CD4-positive, CD25-positive, alpha-beta regulatory T cell (primary cell): Measurements from ENCODE around the gene MAGI2. TPM values are rescaled to one million over a fixed set of nuclear protein-coding genes. Genes with fewer than 3 reads are reported as not detected.
"Not testable (repeated sequence)": the region's sequence is repeated elsewhere in the genome, so short reads cannot be mapped to it uniquely, and the experiment has no call there.

Experiments used
- ATAC-seq, 2 donors: fragments of 150-1000 bp; cut with Tn5 transposase; one replicate each; pipeline ENCODE4 v1.10.0; 2021; ENCODE audit warnings: low read depth in 2 of 2, moderate number of reproducible peaks in 2 of 2, moderate library complexity in 1 of 2
- DNase-seq, 3 donors: peaks; one replicate each; pipeline versions ENCODE4 v3.0.0 to v3.0.0-alpha.2; 2012 to 2022; ENCODE audit warnings: mixed read lengths in 1 of 3
- H3K27ac ChIP-seq: one replicate; pipeline ENCODE4 v1.7.0; 2013; ENCODE audit warnings: mild to moderate bottlenecking, low read length; ENCODE audit not compliant: insufficient read depth, poor library complexity, severe bottlenecking
- H3K27me3 ChIP-seq: one replicate; pipeline ENCODE4 v1.7.0; 2013; ENCODE audit warnings: low read length; ENCODE audit not compliant: control insufficient read depth, insufficient read depth
- H3K36me3 ChIP-seq: one replicate; pipeline ENCODE4 v1.7.0; 2013; ENCODE audit warnings: mild to moderate bottlenecking, low read length, moderate library complexity; ENCODE audit not compliant: control insufficient read depth, insufficient read depth
- H3K4me1 ChIP-seq: 2 replicates; pipeline ENCODE4 v1.7.0; 2013; ENCODE audit warnings: mild to moderate bottlenecking, low read length; ENCODE audit not compliant: insufficient read depth, control insufficient read depth, poor library complexity, severe bottlenecking
- H3K4me3 ChIP-seq: one replicate; pipeline ENCODE4 v1.7.0; 2013; ENCODE audit warnings: low read depth, mild to moderate bottlenecking, low read length, moderate library complexity
- H3K9me3 ChIP-seq, 2 experiments: 1 replicate in 1 of 2; 2 replicates in 1 of 2; pipeline ENCODE4 v1.7.0; 2013; ENCODE audit warnings: low read length in 2 of 2, mild to moderate bottlenecking in 1 of 2, moderate library complexity in 1 of 2; ENCODE audit not compliant: control insufficient read depth in 2 of 2
- H3K27ac Mint-ChIP-seq, 3 donors: one replicate each; pipeline ENCODE4 v1.8.0; 2020 to 2022; ENCODE audit warnings: mild to moderate bottlenecking in 3 of 3, mixed read lengths in 3 of 3, moderate library complexity in 2 of 3
- H3K27me3 Mint-ChIP-seq: one replicate; pipeline ENCODE4 v1.8.0; 2022; ENCODE audit warnings: mild to moderate bottlenecking, mixed read lengths
- H3K36me3 Mint-ChIP-seq: one replicate; pipeline ENCODE4 v1.8.0; 2020; ENCODE audit warnings: mixed read lengths
- H3K4me1 Mint-ChIP-seq, 4 donors: one replicate each; pipeline ENCODE4 v1.8.0; 2020 to 2022; ENCODE audit warnings: mixed read lengths in 4 of 4, mild to moderate bottlenecking in 1 of 4
- H3K4me3 Mint-ChIP-seq, 4 donors: one replicate each; pipeline ENCODE4 v1.8.0; 2020 to 2022; ENCODE audit warnings: mild to moderate bottlenecking in 4 of 4, mixed read lengths in 4 of 4, moderate library complexity in 3 of 4
- H3K9me3 Mint-ChIP-seq, 7 donors: one replicate each; pipeline ENCODE4 v1.8.0; 2020 to 2022; ENCODE audit warnings: mixed read lengths in 7 of 7, mild to moderate bottlenecking in 3 of 7, moderate library complexity in 2 of 7
- polyA plus RNA-seq, 4 donors: library from polyadenylated mRNA; unstranded; fragments of 300-500 nt; fragmentation: Illumina TruSeq; gene quantifications; one replicate each; pipeline ENCODE4 v1.2.3, GENCODE V29; 2021
- total RNA-seq: library from RNA; stranded (reverse); gene quantifications from one replicate; pipeline ENCODE4 v1.2.3, GENCODE V29; 2022

Gene MAGI2
- total and polyA plus RNA-seq, 5 donors from 2014 or later, result not detected

GRCh38 chr7:78296644-78297371 lies 1156.7 kb downstream of the MAGI2 start:
- H3K27me3 Mint-ChIP-seq, result no peaks in the 10 kb centered on the region
- no peak for ATAC-seq
- no peak overlapping the region for H3K27ac Mint-ChIP-seq

DNA sequence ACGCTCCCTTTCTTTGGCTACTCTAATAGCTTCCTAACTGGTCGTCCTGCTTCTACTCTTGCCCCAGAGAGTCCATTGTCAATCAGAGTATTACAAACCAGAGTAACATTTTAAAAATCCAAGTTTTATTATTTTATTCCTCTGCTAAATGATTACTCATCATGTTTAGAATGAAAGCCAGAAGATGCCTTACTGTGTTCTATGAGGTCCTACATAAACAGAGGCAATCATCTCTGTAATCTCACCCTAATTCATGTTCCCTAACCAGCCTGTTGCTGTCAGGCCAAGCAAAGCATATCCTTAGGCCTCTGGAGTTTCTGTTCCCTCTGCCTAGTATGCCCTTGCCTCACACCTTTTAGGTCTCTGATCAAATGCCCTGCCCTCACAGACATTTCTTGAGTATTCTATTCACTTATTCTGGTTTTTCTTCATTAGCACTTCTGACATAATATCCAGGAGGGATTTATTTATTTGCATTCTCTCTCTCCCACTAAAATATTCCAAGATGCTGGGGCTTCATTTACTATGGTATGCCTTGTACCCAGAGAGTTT lies 1157.3 kb downstream of the MAGI2 start:
- Histone ChIP-seq H3K9me3 (no peaks in the 10 kb centered on the region), H3K36me3 (no peaks in the 10 kb centered on the region), H3K27ac (no peak overlapping the region), H3K4me1 (no peaks in the 10 kb centered on the region), H3K27me3 (no peaks in the 10 kb centered on the region), H3K4me3 (no peak overlapping the region)
- Mint-ChIP-seq H3K27ac (no peak overlapping the region), H3K4me1 (no peaks in the 10 kb centered on the region), H3K27me3 (no peaks in the 10 kb centered on the region), H3K36me3 (no peaks in the 10 kb centered on the region), H3K4me3 (no peak overlapping the region), H3K9me3 (peaks cover 0 to under 1% (median 0%) of the 10 kb centered on the region in 7 donors)
- DNase-seq, result no peak
- ATAC-seq, result no peak

More at GRCh38 chr7:78296644-78297371, 1156.7 kb downstream of the MAGI2 start:
- H3K9me3 Mint-ChIP-seq, result no peaks in the 10 kb centered on the region
- Histone ChIP-seq H3K9me3 (no peaks in the 10 kb centered on the region), H3K4me1 (no peaks in the 10 kb centered on the region), H3K36me3 (no peaks in the 10 kb centered on the region), H3K27ac (no peak overlapping the region), H3K4me3 (no peak overlapping the region), H3K27me3 (no peaks in the 10 kb centered on the region)
- no peak overlapping the region for H3K4me3 Mint-ChIP-seq
- no peaks in the 10 kb centered on the region for H3K36me3 Mint-ChIP-seq
- no peaks in the 10 kb centered on the region for H3K4me1 Mint-ChIP-seq
- DNase-seq, result no peak

- H3K36me3 Mint-ChIP-seq, H3K4me3 ChIP-seq, H3K27ac Mint-ChIP-seq, H3K27me3 Mint-ChIP-seq, H3K4me1 ChIP-seq, H3K36me3 ChIP-seq, H3K9me3 Mint-ChIP-seq, H3K4me3 Mint-ChIP-seq, H3K4me1 Mint-ChIP-seq, H3K27ac ChIP-seq, DNase-seq, ATAC-seq, H3K9me3 ChIP-seq, H3K27me3 ChIP-seq: not testable (repeated sequence)
Measured at GRCh38 chr7:78289471-78289870, 1164.0 kb downstream of the MAGI2 start.

GRCh38 chr7:78284945-78285344 lies 1168.5 kb downstream of the MAGI2 start:
- Histone ChIP-seq H3K9me3 (no peaks in the 10 kb centered on the region), H3K4me1 (no peaks in the 10 kb centered on the region), H3K36me3 (no peaks in the 10 kb centered on the region), H3K27me3 (no peaks in the 10 kb centered on the region), H3K27ac (no peak overlapping the region), H3K4me3 (no peak overlapping the region)
- H3K27ac Mint-ChIP-seq, result no peak overlapping the region
- H3K27me3 Mint-ChIP-seq, result peaks cover 16% of the 10 kb centered on the region
- H3K9me3 Mint-ChIP-seq, result peaks cover 0 to 3% (median 0%) of the 10 kb centered on the region in 7 donors
- ATAC-seq, result no peak
- no peak overlapping the region for H3K4me3 Mint-ChIP-seq
- H3K4me1 Mint-ChIP-seq, result no peaks in the 10 kb centered on the region
- no peaks in the 10 kb centered on the region for H3K36me3 Mint-ChIP-seq
- DNase-seq, result no peak

DNA sequence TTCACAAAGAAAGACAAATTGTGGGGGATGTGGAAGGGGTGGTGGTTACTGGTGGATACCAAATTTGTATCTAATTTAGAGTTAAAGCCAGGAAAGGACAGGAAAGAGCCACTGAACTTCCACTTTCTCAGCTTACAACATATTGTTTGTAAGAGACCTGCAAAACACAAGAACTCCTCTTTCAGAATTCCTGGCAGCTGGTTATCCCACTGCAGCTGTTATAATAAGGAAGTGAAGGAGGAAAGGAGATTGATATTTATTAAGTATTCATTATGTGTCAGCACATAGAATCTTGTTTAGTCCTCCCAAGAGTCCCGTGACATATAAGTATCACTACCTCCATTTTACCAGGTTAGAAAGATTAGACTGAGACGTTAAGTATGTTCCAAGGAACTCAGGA lies 1173.2 kb downstream of the MAGI2 start:
- peaks cover 6% of the 10 kb centered on the region for H3K27me3 Mint-ChIP-seq
- no peak overlapping the region for H3K4me3 Mint-ChIP-seq
- H3K4me1 ChIP-seq, result no peaks in the 10 kb centered on the region
- no peaks in the 10 kb centered on the region for H3K36me3 ChIP-seq
- H3K36me3 Mint-ChIP-seq, result no peaks in the 10 kb centered on the region
- H3K4me1 Mint-ChIP-seq, result no peaks in the 10 kb centered on the region
- no peaks in the 10 kb centered on the region for H3K9me3 ChIP-seq
- H3K27ac Mint-ChIP-seq, result no peak overlapping the region
- H3K4me3 ChIP-seq, result no peak overlapping the region
- DNase-seq (no peak), ATAC-seq (no peak)
- H3K27me3 ChIP-seq, result no peaks in the 10 kb centered on the region
- H3K9me3 Mint-ChIP-seq, result peaks cover 0 to 2% (median 0%) of the 10 kb centered on the region in 7 donors
- no peak overlapping the region for H3K27ac ChIP-seq

DNA sequence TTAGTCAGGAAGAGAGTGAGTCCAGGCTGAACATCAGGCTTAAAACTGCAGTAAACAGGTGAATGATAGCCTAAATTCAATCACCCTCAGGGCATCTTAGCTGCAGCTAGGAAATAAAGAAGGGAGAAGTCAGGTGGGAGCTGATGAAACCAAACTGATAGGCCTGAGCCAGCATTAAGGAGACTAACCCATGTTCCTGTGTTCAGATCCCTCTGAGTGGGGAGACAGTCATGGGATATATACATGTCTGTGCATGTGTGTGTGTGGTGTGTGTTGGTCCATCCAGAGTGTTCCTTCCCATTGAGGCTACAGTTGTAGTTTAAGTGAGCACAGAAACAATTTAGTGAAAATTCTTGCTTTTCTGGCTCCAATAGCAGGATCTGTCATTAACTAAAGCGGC lies 1174.0 kb downstream of the MAGI2 start:
- DNase-seq (no peak), ATAC-seq (no peak)
- peaks cover 0 to 2% (median 0%) of the 10 kb centered on the region in 7 donors for H3K9me3 Mint-ChIP-seq
- H3K27ac Mint-ChIP-seq, result no peak overlapping the region
- no peak overlapping the region for H3K4me3 ChIP-seq
- no peaks in the 10 kb centered on the region for H3K36me3 Mint-ChIP-seq
- no peaks in the 10 kb centered on the region for H3K9me3 ChIP-seq
- H3K4me3 Mint-ChIP-seq, result no peak overlapping the region
- H3K36me3 ChIP-seq, result no peaks in the 10 kb centered on the region
- no peak overlapping the region for H3K27ac ChIP-seq
- no peaks in the 10 kb centered on the region for H3K27me3 ChIP-seq
- peaks cover 6% of the 10 kb centered on the region for H3K27me3 Mint-ChIP-seq
- H3K4me1 Mint-ChIP-seq, result no peaks in the 10 kb centered on the region
- H3K4me1 ChIP-seq, result no peaks in the 10 kb centered on the region

- Histone ChIP-seq H3K27me3 (no peaks in the 10 kb centered on the region), H3K36me3 (no peaks in the 10 kb centered on the region), H3K4me1 (no peaks in the 10 kb centered on the region), H3K4me3 (no peak overlapping the region), H3K27ac (no peak overlapping the region), H3K9me3 (no peaks in the 10 kb centered on the region)
- H3K9me3 Mint-ChIP-seq, result peaks cover 0 to 2% (median 0%) of the 10 kb centered on the region in 7 donors
- H3K36me3 Mint-ChIP-seq, result no peaks in the 10 kb centered on the region
- H3K27ac Mint-ChIP-seq, result no peak overlapping the region
- H3K4me1 Mint-ChIP-seq, result no peaks in the 10 kb centered on the region
- H3K4me3 Mint-ChIP-seq, result no peak overlapping the region
- DNase-seq (no peak), ATAC-seq (no peak)
- H3K27me3 Mint-ChIP-seq, result peaks cover 6% of the 10 kb centered on the region
Measured at GRCh38 chr7:78279032-78279431, 1174.4 kb downstream of the MAGI2 start.

GRCh38 chr7:78267141-78267540 lies 1186.3 kb downstream of the MAGI2 start:
- no peak for ATAC-seq
- no peaks in the 10 kb centered on the region for H3K9me3 ChIP-seq
- Mint-ChIP-seq H3K36me3 (no peaks in the 10 kb centered on the region), H3K4me1 (no peaks in the 10 kb centered on the region), H3K4me3 (no peak overlapping the region), H3K27ac (no peak overlapping the region), H3K27me3 (peaks cover 5% of the 10 kb centered on the region), H3K9me3 (peaks cover 0 to 12% (median 4%) of the 10 kb centered on the region in 7 donors)
- H3K4me1 ChIP-seq, result no peaks in the 10 kb centered on the region
- no peak for DNase-seq
- no peak overlapping the region for H3K27ac ChIP-seq
- H3K4me3 ChIP-seq, result no peak overlapping the region
- no peaks in the 10 kb centered on the region for H3K27me3 ChIP-seq
- H3K36me3 ChIP-seq, result no peaks in the 10 kb centered on the region
